ENCODE measurements around the gene CDK16.

- TF ChIP-seq, protein P1, sequence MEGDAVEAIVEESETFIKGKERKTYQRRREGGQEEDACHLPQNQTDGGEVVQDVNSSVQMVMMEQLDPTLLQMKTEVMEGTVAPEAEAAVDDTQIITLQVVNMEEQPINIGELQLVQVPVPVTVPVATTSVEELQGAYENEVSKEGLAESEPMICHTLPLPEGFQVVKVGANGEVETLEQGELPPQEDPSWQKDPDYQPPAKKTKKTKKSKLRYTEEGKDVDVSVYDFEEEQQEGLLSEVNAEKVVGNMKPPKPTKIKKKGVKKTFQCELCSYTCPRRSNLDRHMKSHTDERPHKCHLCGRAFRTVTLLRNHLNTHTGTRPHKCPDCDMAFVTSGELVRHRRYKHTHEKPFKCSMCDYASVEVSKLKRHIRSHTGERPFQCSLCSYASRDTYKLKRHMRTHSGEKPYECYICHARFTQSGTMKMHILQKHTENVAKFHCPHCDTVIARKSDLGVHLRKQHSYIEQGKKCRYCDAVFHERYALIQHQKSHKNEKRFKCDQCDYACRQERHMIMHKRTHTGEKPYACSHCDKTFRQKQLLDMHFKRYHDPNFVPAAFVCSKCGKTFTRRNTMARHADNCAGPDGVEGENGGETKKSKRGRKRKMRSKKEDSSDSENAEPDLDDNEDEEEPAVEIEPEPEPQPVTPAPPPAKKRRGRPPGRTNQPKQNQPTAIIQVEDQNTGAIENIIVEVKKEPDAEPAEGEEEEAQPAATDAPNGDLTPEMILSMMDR (IDR thresholded peaks at IDR 0.05; ENCODE audit: poor library complexity, severe bottlenecking), result no peak
- TF ChIP-seq POLR2AphosphoS5 (IDR thresholded peaks at IDR 0.05), result no peak
- TF ChIP-seq, protein P2, sequence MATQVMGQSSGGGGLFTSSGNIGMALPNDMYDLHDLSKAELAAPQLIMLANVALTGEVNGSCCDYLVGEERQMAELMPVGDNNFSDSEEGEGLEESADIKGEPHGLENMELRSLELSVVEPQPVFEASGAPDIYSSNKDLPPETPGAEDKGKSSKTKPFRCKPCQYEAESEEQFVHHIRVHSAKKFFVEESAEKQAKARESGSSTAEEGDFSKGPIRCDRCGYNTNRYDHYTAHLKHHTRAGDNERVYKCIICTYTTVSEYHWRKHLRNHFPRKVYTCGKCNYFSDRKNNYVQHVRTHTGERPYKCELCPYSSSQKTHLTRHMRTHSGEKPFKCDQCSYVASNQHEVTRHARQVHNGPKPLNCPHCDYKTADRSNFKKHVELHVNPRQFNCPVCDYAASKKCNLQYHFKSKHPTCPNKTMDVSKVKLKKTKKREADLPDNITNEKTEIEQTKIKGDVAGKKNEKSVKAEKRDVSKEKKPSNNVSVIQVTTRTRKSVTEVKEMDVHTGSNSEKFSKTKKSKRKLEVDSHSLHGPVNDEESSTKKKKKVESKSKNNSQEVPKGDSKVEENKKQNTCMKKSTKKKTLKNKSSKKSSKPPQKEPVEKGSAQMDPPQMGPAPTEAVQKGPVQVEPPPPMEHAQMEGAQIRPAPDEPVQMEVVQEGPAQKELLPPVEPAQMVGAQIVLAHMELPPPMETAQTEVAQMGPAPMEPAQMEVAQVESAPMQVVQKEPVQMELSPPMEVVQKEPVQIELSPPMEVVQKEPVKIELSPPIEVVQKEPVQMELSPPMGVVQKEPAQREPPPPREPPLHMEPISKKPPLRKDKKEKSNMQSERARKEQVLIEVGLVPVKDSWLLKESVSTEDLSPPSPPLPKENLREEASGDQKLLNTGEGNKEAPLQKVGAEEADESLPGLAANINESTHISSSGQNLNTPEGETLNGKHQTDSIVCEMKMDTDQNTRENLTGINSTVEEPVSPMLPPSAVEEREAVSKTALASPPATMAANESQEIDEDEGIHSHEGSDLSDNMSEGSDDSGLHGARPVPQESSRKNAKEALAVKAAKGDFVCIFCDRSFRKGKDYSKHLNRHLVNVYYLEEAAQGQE (IDR thresholded peaks at IDR 0.05; ENCODE audit: borderline replicate concordance), result no peak
- no peak for TF ChIP-seq SMC3 (conservative IDR thresholded peaks at IDR 0.05; ENCODE audit: poor library complexity)
- TF ChIP-seq EP300 (conservative IDR thresholded peaks at IDR 0.05; ENCODE audit: poor library complexity, severe bottlenecking), result no peak
- TF ChIP-seq EZH2 (IDR thresholded peaks at IDR 0.05; ENCODE audit: borderline replicate concordance, insufficient read depth, low read length, poor library complexity, severe bottlenecking), result no peak
- no peak for TF ChIP-seq RAD21 (conservative IDR thresholded peaks at IDR 0.05)
- TF ChIP-seq TAF1 (IDR thresholded peaks at IDR 0.05; ENCODE audit: low read depth), result no peak
Measured at GRCh38 chrX:47224266-47224895, 5.9 kb downstream of the CDK16 start.

Measured in neural cell (in vitro differentiated cells).